ENCODE results near the gene CAMTA1.

Gene CAMTA1

GRCh38 chr1:6928106-6928885 is 143.0 kb downstream of the CAMTA1 start:
- Histone ChIP-seq H3K4me3 (ENCODE audit: low read length in 2 of 2) (no peak overlapping the region), H3K4me1 (ENCODE audit: control insufficient read depth, insufficient read depth, low read length) (peaks cover 16% of the 10 kb centered on the region), H3K9me3 (ENCODE audit: control insufficient read depth in 2 of 2, low read length in 2 of 2) (no peaks in the 10 kb centered on the region), H3K27ac (ENCODE audit: low read length) (no peak overlapping the region), H3K27me3 (ENCODE audit: control insufficient read depth in 1 of 2, insufficient read depth in 2 of 2, low read length in 2 of 2) (peaks cover 0 to 9% of the 10 kb centered on the region in 2 donors), H3K9ac (ENCODE audit: low read length in 2 of 2) (no peak overlapping the region), H3K36me3 (ENCODE audit: control insufficient read depth in 2 of 2, insufficient read depth in 2 of 2, low read length in 2 of 2) (no peaks in the 10 kb centered on the region)

- H3K4me1 ChIP-seq (ENCODE audit: control insufficient read depth, insufficient read depth, low read length), result no peaks in the 10 kb centered on the region
- H3K27me3 ChIP-seq (ENCODE audit: control insufficient read depth in 1 of 2, insufficient read depth in 2 of 2, low read length in 2 of 2), result peaks cover 14 to 19% of the 10 kb centered on the region in 2 donors
- no peak overlapping the region for H3K4me3 ChIP-seq (ENCODE audit: low read length in 2 of 2)
- H3K27ac ChIP-seq (ENCODE audit: low read length), result no peak overlapping the region
- no peaks in the 10 kb centered on the region for H3K36me3 ChIP-seq (ENCODE audit: control insufficient read depth in 2 of 2, insufficient read depth in 2 of 2, low read length in 2 of 2)
- no peak overlapping the region for H3K9ac ChIP-seq (ENCODE audit: low read length in 2 of 2)
- no peaks in the 10 kb centered on the region for H3K9me3 ChIP-seq (ENCODE audit: control insufficient read depth in 2 of 2, low read length in 2 of 2)
Observed at GRCh38 chr1:6930732-6931300, 145.6 kb downstream of the CAMTA1 start.

GRCh38 chr1:6935361-6935883 is 150.2 kb downstream of the CAMTA1 start:
- Histone ChIP-seq H3K36me3 (ENCODE audit: control insufficient read depth in 2 of 2, insufficient read depth in 2 of 2, low read length in 2 of 2) (no peaks in the 10 kb centered on the region), H3K4me1 (ENCODE audit: control insufficient read depth, insufficient read depth, low read length) (no peaks in the 10 kb centered on the region), H3K4me3 (ENCODE audit: low read length in 2 of 2) (peak overlapping the region; percentile 19 to 47), H3K9ac (ENCODE audit: low read length in 2 of 2) (no peak overlapping the region), H3K27ac (ENCODE audit: low read length) (no peak overlapping the region), H3K9me3 (ENCODE audit: control insufficient read depth in 2 of 2, low read length in 2 of 2) (no peaks in the 10 kb centered on the region), H3K27me3 (ENCODE audit: control insufficient read depth in 1 of 2, insufficient read depth in 2 of 2, low read length in 2 of 2) (peaks cover 12 to 18% of the 10 kb centered on the region in 2 donors)

- Histone ChIP-seq H3K27ac (ENCODE audit: low read length) (no peak overlapping the region), H3K4me3 (ENCODE audit: low read length in 2 of 2) (peak overlapping the region in 1 of 2 donors; percentile 47)
Observed at GRCh38 chr1:6935911-6936690, 150.8 kb downstream of the CAMTA1 start.

GRCh38 chr1:6937048-6937447 is 151.8 kb downstream of the CAMTA1 start:
- no peaks in the 10 kb centered on the region for H3K9me3 ChIP-seq (ENCODE audit: control insufficient read depth in 2 of 2, low read length in 2 of 2)
- H3K4me3 ChIP-seq (ENCODE audit: low read length in 2 of 2), result no peak overlapping the region
- peaks cover 15 to 18% of the 10 kb centered on the region in 2 donors for H3K27me3 ChIP-seq (ENCODE audit: control insufficient read depth in 1 of 2, insufficient read depth in 2 of 2, low read length in 2 of 2)
- no peaks in the 10 kb centered on the region for H3K4me1 ChIP-seq (ENCODE audit: control insufficient read depth, insufficient read depth, low read length)
- H3K9ac ChIP-seq (ENCODE audit: low read length in 2 of 2), result no peak overlapping the region
- H3K36me3 ChIP-seq (ENCODE audit: control insufficient read depth in 2 of 2, insufficient read depth in 2 of 2, low read length in 2 of 2), result no peaks in the 10 kb centered on the region
- no peak overlapping the region for H3K27ac ChIP-seq (ENCODE audit: low read length)

More at GRCh38 chr1:6935911-6936690, 150.8 kb downstream of the CAMTA1 start:
- Histone ChIP-seq H3K9ac (ENCODE audit: low read length in 2 of 2) (no peak overlapping the region), H3K4me1 (ENCODE audit: control insufficient read depth, insufficient read depth, low read length) (no peaks in the 10 kb centered on the region), H3K27me3 (ENCODE audit: control insufficient read depth in 1 of 2, insufficient read depth in 2 of 2, low read length in 2 of 2) (peaks cover 11 to 18% of the 10 kb centered on the region in 2 donors), H3K36me3 (ENCODE audit: control insufficient read depth in 2 of 2, insufficient read depth in 2 of 2, low read length in 2 of 2) (no peaks in the 10 kb centered on the region), H3K9me3 (ENCODE audit: control insufficient read depth in 2 of 2, low read length in 2 of 2) (no peaks in the 10 kb centered on the region)

- Histone ChIP-seq H3K9me3 (ENCODE audit: control insufficient read depth in 2 of 2, low read length in 2 of 2) (no peaks in the 10 kb centered on the region), H3K4me1 (ENCODE audit: control insufficient read depth, insufficient read depth, low read length) (no peaks in the 10 kb centered on the region), H3K9ac (ENCODE audit: low read length in 2 of 2) (no peak overlapping the region), H3K4me3 (ENCODE audit: low read length in 2 of 2) (no peak overlapping the region), H3K27ac (ENCODE audit: low read length) (no peak overlapping the region), H3K36me3 (ENCODE audit: control insufficient read depth in 2 of 2, insufficient read depth in 2 of 2, low read length in 2 of 2) (no peaks in the 10 kb centered on the region), H3K27me3 (ENCODE audit: control insufficient read depth in 1 of 2, insufficient read depth in 2 of 2, low read length in 2 of 2) (peaks cover 10 to 11% of the 10 kb centered on the region in 2 donors)
Observed at GRCh38 chr1:6939363-6939762, 154.1 kb downstream of the CAMTA1 start.

- Histone ChIP-seq H3K9me3 (ENCODE audit: control insufficient read depth in 2 of 2, low read length in 2 of 2) (no peaks in the 10 kb centered on the region), H3K36me3 (ENCODE audit: control insufficient read depth in 2 of 2, insufficient read depth in 2 of 2, low read length in 2 of 2) (no peaks in the 10 kb centered on the region), H3K27ac (ENCODE audit: low read length) (no peak overlapping the region), H3K4me1 (ENCODE audit: control insufficient read depth, insufficient read depth, low read length) (no peaks in the 10 kb centered on the region), H3K4me3 (ENCODE audit: low read length in 2 of 2) (no peak overlapping the region), H3K9ac (ENCODE audit: low read length in 2 of 2) (no peak overlapping the region), H3K27me3 (ENCODE audit: control insufficient read depth in 1 of 2, insufficient read depth in 2 of 2, low read length in 2 of 2) (peaks cover 0 to 5% of the 10 kb centered on the region in 2 donors)
Observed at GRCh38 chr1:6941786-6942185, 156.5 kb downstream of the CAMTA1 start.

- H3K27me3 ChIP-seq (ENCODE audit: control insufficient read depth in 1 of 2, insufficient read depth in 2 of 2, low read length in 2 of 2), result peaks cover 0 to 5% of the 10 kb centered on the region in 2 donors
- no peaks in the 10 kb centered on the region for H3K9me3 ChIP-seq (ENCODE audit: control insufficient read depth in 2 of 2, low read length in 2 of 2)
- H3K4me1 ChIP-seq (ENCODE audit: control insufficient read depth, insufficient read depth, low read length), result no peaks in the 10 kb centered on the region
- H3K4me3 ChIP-seq (ENCODE audit: low read length in 2 of 2), result no peak overlapping the region
- no peak overlapping the region for H3K9ac ChIP-seq (ENCODE audit: low read length in 2 of 2)
- no peak overlapping the region for H3K27ac ChIP-seq (ENCODE audit: low read length)
- no peaks in the 10 kb centered on the region for H3K36me3 ChIP-seq (ENCODE audit: control insufficient read depth in 2 of 2, insufficient read depth in 2 of 2, low read length in 2 of 2)
Observed at GRCh38 chr1:6942990-6943389, 157.7 kb downstream of the CAMTA1 start.

- Histone ChIP-seq H3K9ac (ENCODE audit: low read length in 2 of 2) (no peak overlapping the region), H3K27ac (ENCODE audit: low read length) (no peak overlapping the region), H3K27me3 (ENCODE audit: control insufficient read depth in 1 of 2, insufficient read depth in 2 of 2, low read length in 2 of 2) (peaks cover 0 to 5% of the 10 kb centered on the region in 2 donors), H3K9me3 (ENCODE audit: control insufficient read depth in 2 of 2, low read length in 2 of 2) (no peaks in the 10 kb centered on the region), H3K36me3 (ENCODE audit: control insufficient read depth in 2 of 2, insufficient read depth in 2 of 2, low read length in 2 of 2) (no peaks in the 10 kb centered on the region), H3K4me3 (ENCODE audit: low read length in 2 of 2) (no peak overlapping the region), H3K4me1 (ENCODE audit: control insufficient read depth, insufficient read depth, low read length) (no peaks in the 10 kb centered on the region)
Observed at GRCh38 chr1:6944434-6944833, 159.2 kb downstream of the CAMTA1 start.

GRCh38 chr1:6947952-6948351 is 162.7 kb downstream of the CAMTA1 start:
- H3K9me3 ChIP-seq (ENCODE audit: control insufficient read depth in 2 of 2, low read length in 2 of 2), result no peaks in the 10 kb centered on the region

More at GRCh38 chr1:6947952-6948351, 162.7 kb downstream of the CAMTA1 start:
- H3K9ac ChIP-seq (ENCODE audit: low read length in 2 of 2), result no peak overlapping the region
- no peaks in the 10 kb centered on the region for H3K4me1 ChIP-seq (ENCODE audit: control insufficient read depth, insufficient read depth, low read length)
- H3K27ac ChIP-seq (ENCODE audit: low read length), result no peak overlapping the region
- H3K27me3 ChIP-seq (ENCODE audit: control insufficient read depth in 1 of 2, insufficient read depth in 2 of 2, low read length in 2 of 2), result peaks cover 0 to 3% of the 10 kb centered on the region in 2 donors
- H3K4me3 ChIP-seq (ENCODE audit: low read length in 2 of 2), result no peak overlapping the region
- no peaks in the 10 kb centered on the region for H3K36me3 ChIP-seq (ENCODE audit: control insufficient read depth in 2 of 2, insufficient read depth in 2 of 2, low read length in 2 of 2)
